ENCODE data around the gene ALDH1L1. TPM values are rescaled to one million over a fixed set of nuclear protein-coding genes. Genes with fewer than 3 reads are reported as not detected.
"Not testable (repeated sequence)": the region's sequence is repeated elsewhere in the genome, so short reads cannot be mapped to it uniquely, and the experiment has no call there.

Gene ALDH1L1
- total RNA-seq, 1 donor from 2014 or later, result 0.49 TPM

GRCh38 chr3:126101521-126101982 lies 78.8 kb downstream of the ALDH1L1 start:
- DNase-seq (ENCODE audit: low read depth, low spot score), result no peak
- no peaks in the 10 kb centered on the region for H3K27me3 Mint-ChIP-seq (ENCODE audit: low read depth)
- H3K36me3 Mint-ChIP-seq (ENCODE audit: low read depth), result peaks cover 4% of the 10 kb centered on the region

GRCh38 chr3:126100634-126101301 lies 79.6 kb downstream of the ALDH1L1 start:
- Mint-ChIP-seq H3K36me3 (ENCODE audit: low read depth) (peaks cover 5% of the 10 kb centered on the region), H3K27me3 (ENCODE audit: low read depth) (no peaks in the 10 kb centered on the region), H3K4me3 (no peak overlapping the region), H3K27ac (ENCODE audit: unreplicated experiment) (no peak overlapping the region), H3K4me1 (no peaks in the 10 kb centered on the region), H3K9me3 (peaks cover 3% of the 10 kb centered on the region)
- no peak for DNase-seq (ENCODE audit: low read depth, low spot score)
- TF ChIP-seq, protein P1, sequence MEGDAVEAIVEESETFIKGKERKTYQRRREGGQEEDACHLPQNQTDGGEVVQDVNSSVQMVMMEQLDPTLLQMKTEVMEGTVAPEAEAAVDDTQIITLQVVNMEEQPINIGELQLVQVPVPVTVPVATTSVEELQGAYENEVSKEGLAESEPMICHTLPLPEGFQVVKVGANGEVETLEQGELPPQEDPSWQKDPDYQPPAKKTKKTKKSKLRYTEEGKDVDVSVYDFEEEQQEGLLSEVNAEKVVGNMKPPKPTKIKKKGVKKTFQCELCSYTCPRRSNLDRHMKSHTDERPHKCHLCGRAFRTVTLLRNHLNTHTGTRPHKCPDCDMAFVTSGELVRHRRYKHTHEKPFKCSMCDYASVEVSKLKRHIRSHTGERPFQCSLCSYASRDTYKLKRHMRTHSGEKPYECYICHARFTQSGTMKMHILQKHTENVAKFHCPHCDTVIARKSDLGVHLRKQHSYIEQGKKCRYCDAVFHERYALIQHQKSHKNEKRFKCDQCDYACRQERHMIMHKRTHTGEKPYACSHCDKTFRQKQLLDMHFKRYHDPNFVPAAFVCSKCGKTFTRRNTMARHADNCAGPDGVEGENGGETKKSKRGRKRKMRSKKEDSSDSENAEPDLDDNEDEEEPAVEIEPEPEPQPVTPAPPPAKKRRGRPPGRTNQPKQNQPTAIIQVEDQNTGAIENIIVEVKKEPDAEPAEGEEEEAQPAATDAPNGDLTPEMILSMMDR (conservative IDR thresholded peaks at IDR 0.05), result no peak

More at GRCh38 chr3:126101521-126101982, 78.8 kb downstream of the ALDH1L1 start:
- no peaks in the 10 kb centered on the region for H3K4me1 Mint-ChIP-seq
- H3K4me3 Mint-ChIP-seq, result no peak overlapping the region
- TF ChIP-seq, protein P1 (conservative IDR thresholded peaks at IDR 0.05), result no peak
- H3K27ac Mint-ChIP-seq (ENCODE audit: unreplicated experiment), result no peak overlapping the region
- peaks cover 2% of the 10 kb centered on the region for H3K9me3 Mint-ChIP-seq

DNA sequence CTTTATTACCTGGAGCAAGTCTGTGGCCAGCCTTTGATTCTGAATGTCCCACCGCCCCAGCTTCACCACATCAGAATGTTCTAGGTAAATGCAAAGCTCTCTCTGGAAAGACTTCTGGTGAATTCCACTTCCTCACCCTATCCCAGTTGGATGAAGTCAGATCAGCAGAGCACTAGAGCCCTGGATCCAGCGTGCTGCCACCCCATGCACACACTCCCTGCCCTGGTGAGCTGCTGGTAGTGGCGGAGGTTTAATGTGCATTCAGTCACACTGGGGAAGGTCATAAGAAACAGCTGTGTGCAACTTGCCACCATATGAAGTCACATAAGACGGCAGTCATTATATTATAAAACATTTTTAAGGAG lies 80.1 kb downstream of the ALDH1L1 start:
- Mint-ChIP-seq H3K36me3 (ENCODE audit: low read depth) (peaks cover 9% of the 10 kb centered on the region), H3K9me3 (peaks cover 7% of the 10 kb centered on the region), H3K4me3 (no peak overlapping the region), H3K4me1 (no peaks in the 10 kb centered on the region), H3K27me3 (ENCODE audit: low read depth) (no peaks in the 10 kb centered on the region), H3K27ac (ENCODE audit: unreplicated experiment) (peak overlapping the region; percentile 4)
- TF ChIP-seq, protein P1 (conservative IDR thresholded peaks at IDR 0.05), result no peak
- no peak for DNase-seq (ENCODE audit: low read depth, low spot score)

DNA sequence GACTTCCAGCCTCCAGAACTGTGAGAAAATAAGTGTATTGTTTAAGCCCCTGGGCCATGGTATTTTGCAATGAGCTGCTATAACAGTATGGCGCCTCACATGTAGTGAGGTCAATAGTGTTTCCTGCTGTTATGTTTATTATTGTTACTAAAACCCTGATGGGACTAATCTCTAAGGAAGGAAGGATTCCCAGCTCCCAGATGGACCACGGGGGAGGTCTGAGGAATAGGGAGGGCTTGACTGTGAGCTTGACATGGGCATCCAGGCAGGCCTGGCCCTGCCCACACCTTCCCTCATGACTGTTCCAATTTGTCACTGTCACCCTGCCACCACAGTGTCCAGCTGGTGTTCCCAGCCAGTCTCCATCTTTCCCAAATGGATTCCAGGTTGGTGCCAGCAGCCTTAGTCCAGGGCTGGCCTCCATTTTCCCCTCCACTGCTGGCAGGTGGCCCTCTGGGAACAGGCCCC lies 82.0 kb downstream of the ALDH1L1 start:
- H3K9me3 Mint-ChIP-seq, result peaks cover 9% of the 10 kb centered on the region
- H3K4me3 Mint-ChIP-seq, result no peak overlapping the region
- peaks cover 9% of the 10 kb centered on the region for H3K36me3 Mint-ChIP-seq (ENCODE audit: low read depth)
- H3K27me3 Mint-ChIP-seq (ENCODE audit: low read depth), result no peaks in the 10 kb centered on the region
- no peak for DNase-seq (ENCODE audit: low read depth, low spot score)
- TF ChIP-seq, protein P1 (conservative IDR thresholded peaks at IDR 0.05), result no peak
- no peaks in the 10 kb centered on the region for H3K4me1 Mint-ChIP-seq
- H3K27ac Mint-ChIP-seq (ENCODE audit: unreplicated experiment), result no peak overlapping the region

DNA sequence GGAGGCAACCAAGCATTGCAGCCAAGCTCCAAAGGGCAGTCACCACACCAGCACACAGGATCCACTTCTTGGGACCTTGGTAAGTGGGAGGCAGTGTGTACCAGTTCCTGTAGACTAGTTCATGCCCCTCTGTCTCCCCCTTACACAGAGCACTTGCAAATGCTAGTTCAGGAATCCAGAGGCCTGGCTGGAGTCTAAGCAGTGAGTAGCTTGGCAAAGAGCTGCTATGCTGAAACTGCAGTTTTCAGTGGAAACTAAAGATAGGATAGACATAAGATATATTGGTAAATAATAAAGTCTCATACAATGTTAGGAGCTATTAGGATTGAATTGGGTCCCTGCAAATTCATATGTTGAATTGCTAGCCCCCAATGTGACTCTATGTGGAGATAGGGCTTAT lies 82.6 kb downstream of the ALDH1L1 start:
- Mint-ChIP-seq H3K4me3 (no peak overlapping the region), H3K36me3 (ENCODE audit: low read depth) (peaks cover 9% of the 10 kb centered on the region), H3K27ac (ENCODE audit: unreplicated experiment) (no peak overlapping the region), H3K9me3 (peaks cover 9% of the 10 kb centered on the region), H3K4me1 (no peaks in the 10 kb centered on the region), H3K27me3 (ENCODE audit: low read depth) (no peaks in the 10 kb centered on the region)
- DNase-seq (ENCODE audit: low read depth, low spot score), result no peak
- TF ChIP-seq, protein P1 (conservative IDR thresholded peaks at IDR 0.05), result no peak

DNA sequence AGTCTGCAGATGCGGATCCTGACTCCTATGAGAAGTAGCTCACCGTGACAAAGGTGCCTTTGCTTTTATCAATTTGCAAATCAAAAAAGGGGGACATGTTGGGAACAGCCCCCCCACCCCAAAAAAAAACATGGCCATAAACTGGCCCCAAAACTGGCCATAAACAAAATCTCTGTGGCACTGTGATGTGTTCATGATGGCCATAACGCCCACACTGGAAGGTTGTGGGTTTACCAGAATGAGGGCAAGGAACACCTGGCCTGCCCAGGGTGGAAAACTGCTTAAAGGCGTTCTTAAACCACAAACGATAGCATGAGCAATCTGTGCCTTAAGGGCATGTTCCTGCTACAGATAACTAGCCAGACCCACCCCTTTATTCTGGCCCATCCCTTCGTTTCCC lies 84.1 kb downstream of the ALDH1L1 start:
- not testable (repeated sequence) for DNase-seq (ENCODE audit: low read depth, low spot score)

DNA sequence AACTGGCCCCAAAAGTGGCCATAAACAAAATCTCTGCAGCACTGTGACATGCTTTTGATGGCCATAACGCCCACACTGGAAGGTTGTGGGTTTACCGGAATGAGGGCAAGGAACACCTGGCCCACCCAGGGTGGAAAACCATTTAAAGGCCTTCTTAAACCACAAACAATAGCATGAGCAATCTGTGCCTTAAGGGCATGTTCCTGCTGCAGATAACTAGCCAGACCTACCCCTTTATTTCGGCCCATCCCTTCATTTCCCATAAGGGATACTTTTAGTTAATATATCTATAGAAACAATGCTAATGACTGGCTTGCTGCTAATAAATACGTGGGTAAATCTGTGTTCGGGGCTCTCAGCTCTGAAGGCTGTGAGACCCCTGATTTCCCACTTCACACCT lies 88.3 kb downstream of the ALDH1L1 start:
- H3K27ac Mint-ChIP-seq (ENCODE audit: unreplicated experiment); H3K27me3 Mint-ChIP-seq (ENCODE audit: low read depth); H3K4me1 Mint-ChIP-seq; H3K4me3 Mint-ChIP-seq; DNase-seq (ENCODE audit: low read depth, low spot score): not testable (repeated sequence)
- Mint-ChIP-seq H3K36me3 (ENCODE audit: low read depth) (peaks cover 21% of the 10 kb centered on the region), H3K9me3 (peaks cover 21% of the 10 kb centered on the region)

More for the DNA sequence above, 84.1 kb downstream of the ALDH1L1 start:
- not testable (repeated sequence) for H3K4me3 Mint-ChIP-seq; H3K27ac Mint-ChIP-seq (ENCODE audit: unreplicated experiment); H3K4me1 Mint-ChIP-seq; H3K27me3 Mint-ChIP-seq (ENCODE audit: low read depth)
- Mint-ChIP-seq H3K36me3 (ENCODE audit: low read depth) (peaks cover 13% of the 10 kb centered on the region), H3K9me3 (peaks cover 13% of the 10 kb centered on the region)
